ENCODE measurements around the gene CCR3.
A peak's percentile ranks its signal among the peaks of the same experiment; 100 is the strongest.

Gene CCR3

GRCh38 chr3:46278816-46279672 lies 36.8 kb downstream of the CCR3 start:
- DNase-seq (ENCODE audit: low read depth) = no peak
- TF ChIP-seq, protein P1, sequence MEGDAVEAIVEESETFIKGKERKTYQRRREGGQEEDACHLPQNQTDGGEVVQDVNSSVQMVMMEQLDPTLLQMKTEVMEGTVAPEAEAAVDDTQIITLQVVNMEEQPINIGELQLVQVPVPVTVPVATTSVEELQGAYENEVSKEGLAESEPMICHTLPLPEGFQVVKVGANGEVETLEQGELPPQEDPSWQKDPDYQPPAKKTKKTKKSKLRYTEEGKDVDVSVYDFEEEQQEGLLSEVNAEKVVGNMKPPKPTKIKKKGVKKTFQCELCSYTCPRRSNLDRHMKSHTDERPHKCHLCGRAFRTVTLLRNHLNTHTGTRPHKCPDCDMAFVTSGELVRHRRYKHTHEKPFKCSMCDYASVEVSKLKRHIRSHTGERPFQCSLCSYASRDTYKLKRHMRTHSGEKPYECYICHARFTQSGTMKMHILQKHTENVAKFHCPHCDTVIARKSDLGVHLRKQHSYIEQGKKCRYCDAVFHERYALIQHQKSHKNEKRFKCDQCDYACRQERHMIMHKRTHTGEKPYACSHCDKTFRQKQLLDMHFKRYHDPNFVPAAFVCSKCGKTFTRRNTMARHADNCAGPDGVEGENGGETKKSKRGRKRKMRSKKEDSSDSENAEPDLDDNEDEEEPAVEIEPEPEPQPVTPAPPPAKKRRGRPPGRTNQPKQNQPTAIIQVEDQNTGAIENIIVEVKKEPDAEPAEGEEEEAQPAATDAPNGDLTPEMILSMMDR (IDR thresholded peaks at IDR 0.05; ENCODE audit: low read length, missing control alignments) = no peak
- H3K4me3 ChIP-seq (replicated peaks; ENCODE audit: low read depth, low read length) = no peak overlapping the region

GRCh38 chr3:46280105-46280797 lies 38.0 kb downstream of the CCR3 start:
- peak; percentile 26 for DNase-seq (ENCODE audit: low read depth)
- H3K4me3 ChIP-seq (replicated peaks; ENCODE audit: low read depth, low read length) = no peak overlapping the region
- TF ChIP-seq, protein P1 (IDR thresholded peaks at IDR 0.05; ENCODE audit: low read length, missing control alignments) = no peak

DNA sequence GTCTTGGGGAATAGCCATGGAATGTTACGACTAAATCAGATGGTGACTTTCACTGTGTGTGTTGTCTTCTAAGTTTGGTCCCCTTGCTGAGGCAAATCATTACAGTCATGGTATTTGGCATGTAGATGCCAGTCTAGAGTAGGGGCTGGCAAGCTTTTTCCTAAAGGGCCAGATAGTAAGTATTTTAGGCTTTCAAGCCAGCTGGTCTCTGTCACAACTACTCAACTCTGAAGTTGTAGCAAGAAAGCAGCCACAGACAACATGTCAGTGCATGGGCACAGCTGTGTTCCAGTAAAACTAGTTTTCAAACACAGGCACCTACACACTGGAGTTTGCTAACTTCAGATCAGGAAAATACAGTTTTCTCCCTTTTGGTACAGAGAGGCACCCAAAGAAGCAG lies 39.3 kb downstream of the CCR3 start:
- TF ChIP-seq, protein P1 (IDR thresholded peaks at IDR 0.05; ENCODE audit: low read length, missing control alignments) = no peak
- H3K4me3 ChIP-seq (replicated peaks; ENCODE audit: low read depth, low read length) = no peak overlapping the region
- no peak for DNase-seq (ENCODE audit: low read depth)

GRCh38 chr3:46282041-46282440 lies 39.8 kb downstream of the CCR3 start:
- no peak for DNase-seq (ENCODE audit: low read depth)
- TF ChIP-seq, protein P1 (IDR thresholded peaks at IDR 0.05; ENCODE audit: low read length, missing control alignments) = no peak
- no peak overlapping the region for H3K4me3 ChIP-seq (replicated peaks; ENCODE audit: low read depth, low read length)

DNA sequence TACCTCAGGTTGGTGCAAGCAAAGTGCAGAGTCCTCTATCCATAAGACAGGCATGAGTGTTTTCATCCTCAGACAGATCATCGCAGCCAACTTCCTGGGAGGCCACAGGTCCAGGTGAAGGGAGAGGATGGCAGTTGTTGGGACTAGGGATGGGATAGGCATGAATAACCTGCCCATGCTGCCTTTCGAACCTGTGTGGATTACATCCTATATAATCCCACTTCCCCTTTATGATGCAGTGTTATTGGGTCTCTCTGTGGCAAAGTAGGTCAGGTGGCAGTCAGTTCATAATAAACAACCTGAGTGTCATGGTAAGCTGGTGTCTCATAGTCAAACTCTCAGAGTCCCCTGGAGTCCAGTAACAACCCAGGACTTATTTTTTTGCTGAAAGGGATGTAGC lies 40.4 kb downstream of the CCR3 start:
- no peak for DNase-seq (ENCODE audit: low read depth)
- no peak overlapping the region for H3K4me3 ChIP-seq (replicated peaks; ENCODE audit: low read depth, low read length)
- TF ChIP-seq, protein P1 (IDR thresholded peaks at IDR 0.05; ENCODE audit: low read length, missing control alignments) = no peak

GRCh38 chr3:46283881-46284450 lies 41.7 kb downstream of the CCR3 start:
- TF ChIP-seq, protein P1 (IDR thresholded peaks at IDR 0.05; ENCODE audit: low read length, missing control alignments) = no peak
- no peak overlapping the region for H3K4me3 ChIP-seq (replicated peaks; ENCODE audit: low read depth, low read length)
- no peak for DNase-seq (ENCODE audit: low read depth)

Data from fibroblast of pulmonary artery (primary cell).